ENCODE data around the gene F10. TPM values are rescaled to one million over a fixed set of nuclear protein-coding genes. Genes with fewer than 3 reads are reported as not detected.
"Not testable (repeated sequence)": the region's sequence is repeated elsewhere in the genome, so short reads cannot be mapped to it uniquely, and the experiment has no call there.

Gene F10
- total RNA-seq, 1 donor from 2014 or later = not detected

- peaks cover 2% of the 10 kb centered on the region for H3K9me3 Mint-ChIP-seq
- H3K36me3 Mint-ChIP-seq (ENCODE audit: low read depth) = peaks cover 19% of the 10 kb centered on the region
- ChIA-PET CTCF (no interaction called here), POLR2A (no interaction called here)
- no peak overlapping the region for H3K27ac Mint-ChIP-seq
- ATAC-seq (ENCODE audit: low read depth) = no peak
- intact Hi-C loops (cut with micrococcal nuclease) = no loop called here
- TF ChIP-seq CTCF (IDR thresholded peaks at IDR 0.05) = no peak
- no peaks in the 10 kb centered on the region for H3K4me1 Mint-ChIP-seq
- no peak overlapping the region for H3K4me3 Mint-ChIP-seq
- DNase-seq = no peak
- no peaks in the 10 kb centered on the region for H3K27me3 Mint-ChIP-seq
Observed at GRCh38 chr13:113076681-113077401, 45.8 kb upstream of the F10 start.

- ChIA-PET POLR2A (no interaction called here), CTCF (no interaction called here)
- Mint-ChIP-seq H3K4me1 (no peaks in the 10 kb centered on the region), H3K27me3 (no peaks in the 10 kb centered on the region), H3K36me3 (ENCODE audit: low read depth) (peaks cover 17% of the 10 kb centered on the region), H3K27ac (no peak overlapping the region), H3K9me3 (no peaks in the 10 kb centered on the region), H3K4me3 (no peak overlapping the region)
- ATAC-seq (ENCODE audit: low read depth) (no peak), DNase-seq (no peak)
- intact Hi-C loops (cut with micrococcal nuclease) = no loop called here
- no peak for TF ChIP-seq CTCF (IDR thresholded peaks at IDR 0.05)
Observed at GRCh38 chr13:113077566-113077952, 45.0 kb upstream of the F10 start.

- no peak overlapping the region for H3K4me3 Mint-ChIP-seq
- DNase-seq = no peak
- H3K27ac Mint-ChIP-seq = no peak overlapping the region
- no peak for ATAC-seq (ENCODE audit: low read depth)
- peaks cover 15% of the 10 kb centered on the region for H3K36me3 Mint-ChIP-seq (ENCODE audit: low read depth)
- ChIA-PET CTCF (no interaction called here), POLR2A (no interaction called here)
- intact Hi-C loops (cut with micrococcal nuclease) = no loop called here
- H3K27me3 Mint-ChIP-seq = no peaks in the 10 kb centered on the region
- no peak for TF ChIP-seq CTCF (IDR thresholded peaks at IDR 0.05)
- H3K9me3 Mint-ChIP-seq = no peaks in the 10 kb centered on the region
- no peaks in the 10 kb centered on the region for H3K4me1 Mint-ChIP-seq
Observed at GRCh38 chr13:113077953-113078901, 44.4 kb upstream of the F10 start.

GRCh38 chr13:113078902-113079780, 43.5 kb upstream of the F10 start:
- peaks cover 13% of the 10 kb centered on the region for H3K36me3 Mint-ChIP-seq (ENCODE audit: low read depth)
- no peak for TF ChIP-seq CTCF (IDR thresholded peaks at IDR 0.05)
- DNase-seq (no peak), ATAC-seq (ENCODE audit: low read depth) (no peak)
- intact Hi-C loops (cut with micrococcal nuclease) = no loop called here
- H3K27me3 Mint-ChIP-seq = no peaks in the 10 kb centered on the region
- H3K4me3 Mint-ChIP-seq = no peak overlapping the region
- no peaks in the 10 kb centered on the region for H3K4me1 Mint-ChIP-seq
- ChIA-PET POLR2A (no interaction called here), CTCF (no interaction called here)
- no peak overlapping the region for H3K27ac Mint-ChIP-seq
- no peaks in the 10 kb centered on the region for H3K9me3 Mint-ChIP-seq

DNA sequence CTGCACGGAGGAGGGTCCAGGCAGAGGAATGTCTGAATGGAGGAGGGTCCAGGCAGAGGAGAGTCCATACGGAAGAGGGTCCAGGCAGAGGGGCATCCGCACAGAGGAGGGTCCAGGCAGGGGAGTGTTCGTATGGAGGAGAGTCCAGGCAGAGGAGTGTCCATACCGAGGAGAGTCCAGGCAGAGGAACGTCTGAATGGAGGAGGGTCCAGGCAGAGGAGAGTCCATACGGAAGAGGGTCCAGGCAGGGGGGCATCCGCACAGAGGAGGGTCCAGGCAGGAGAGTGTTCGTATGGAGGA, 42.9 kb upstream of the F10 start:
- H3K9me3 Mint-ChIP-seq; CTCF ChIA-PET; DNase-seq; H3K27me3 Mint-ChIP-seq; H3K4me1 Mint-ChIP-seq; H3K4me3 Mint-ChIP-seq; POLR2A ChIA-PET; intact Hi-C loops (cut with micrococcal nuclease); H3K27ac Mint-ChIP-seq; ATAC-seq (ENCODE audit: low read depth): not testable (repeated sequence)
- peaks cover 12% of the 10 kb centered on the region for H3K36me3 Mint-ChIP-seq (ENCODE audit: low read depth)

All from activated B cell treated with CpG ODN at 0.5 μM for 24 hours (primary cell).